SK-N-SH treated with all-trans-retinoic acid at 6 μM for 48 hours (cell line): ENCODE results near the gene LPP.

Source experiments
- ATAC-seq: fragments of 200-7000 bp; cut with Tn5 transposase; 3 replicates; pipeline ENCODE4 v1.9.1; 2020; ENCODE audit warnings: mild to moderate bottlenecking, moderate library complexity
- ARNTL ChIP-seq: fragments of 450-650 bp; formaldehyde crosslinking; IDR thresholded peaks from 2 replicates; pipeline ENCODE4 v1.5.0; 2020; ENCODE audit warnings: low read depth, mild to moderate bottlenecking, moderate library complexity, borderline replicate concordance
- BACH2 ChIP-seq: fragments of 250-450 bp; sonication (Bioruptor Pico); IDR thresholded peaks from 2 replicates; pipeline ENCODE4 v1.9.0; 2021; ENCODE audit warnings: mild to moderate bottlenecking, borderline replicate concordance
- CREB5 ChIP-seq: fragments of 250-450 bp; sonication (Bioruptor Pico); IDR thresholded peaks from 2 replicates; pipeline ENCODE4 v1.5.1; 2020; ENCODE audit warnings: low read depth, mild to moderate bottlenecking, moderate library complexity
- CSDC2 ChIP-seq: fragments of 250-450 bp; sonication (Bioruptor Pico); IDR thresholded peaks from 2 replicates; pipeline ENCODE4 v1.5.0; 2020; ENCODE audit warnings: mild to moderate bottlenecking, moderate library complexity
- ESRRG ChIP-seq: fragments of 250-450 bp; sonication (Bioruptor Pico); IDR thresholded peaks from 2 replicates; pipeline ENCODE4 v1.6.1; 2021; ENCODE audit warnings: mild to moderate bottlenecking
- GLIS3 ChIP-seq: fragments of 250-450 bp; sonication (Bioruptor Pico); IDR thresholded peaks from 2 replicates; pipeline ENCODE4 v1.5.0; 2020; ENCODE audit warnings: mild to moderate bottlenecking, moderate library complexity
- ISL1 ChIP-seq: fragments of 250-450 bp; sonication (Bioruptor Pico); IDR thresholded peaks from 2 replicates; pipeline ENCODE4 v2.1.2; 2022; ENCODE audit warnings: mild to moderate bottlenecking, moderate library complexity
- OSR1 ChIP-seq: fragments of 250-450 bp; sonication (Bioruptor Pico); IDR thresholded peaks from 2 replicates; pipeline ENCODE4 v1.8.0; 2022; ENCODE audit warnings: moderate library complexity, mild to moderate bottlenecking, inconsistent platforms
- POU6F1 ChIP-seq: fragments of 250-450 bp; sonication (Bioruptor Pico); IDR thresholded peaks from 2 replicates; pipeline ENCODE4 v1.8.0; 2021; ENCODE audit warnings: low read depth, mild to moderate bottlenecking, moderate library complexity, borderline replicate concordance
- PPARA ChIP-seq: fragments of 250-450 bp; sonication (Bioruptor Pico); IDR thresholded peaks from 2 replicates; pipeline ENCODE4 v1.5.0; 2020; ENCODE audit warnings: mild to moderate bottlenecking, borderline replicate concordance
- RARB ChIP-seq: fragments of 250-450 bp; sonication (Bioruptor Pico); IDR thresholded peaks from 2 replicates; pipeline ENCODE4 v1.8.0; 2021; ENCODE audit warnings: mild to moderate bottlenecking, moderate library complexity
- SNAI2 ChIP-seq: fragments of 250-450 bp; sonication (Bioruptor Pico); IDR thresholded peaks from 2 replicates; pipeline ENCODE4 v1.5.0; 2020; ENCODE audit warnings: mild to moderate bottlenecking, moderate library complexity
- TCF4 ChIP-seq: fragments of 250-450 bp; sonication (Bioruptor Pico); IDR thresholded peaks from 2 replicates; pipeline ENCODE4 v1.8.0; 2021; ENCODE audit warnings: mild to moderate bottlenecking, moderate library complexity, borderline replicate concordance
- ZC3H10 ChIP-seq: fragments of 250-450 bp; sonication (Bioruptor Pico); IDR thresholded peaks from 2 replicates; pipeline ENCODE4 v1.5.1; 2021; ENCODE audit warnings: mild to moderate bottlenecking, moderate library complexity
- ZFP3 ChIP-seq: fragments of 250-450 bp; sonication (Bioruptor Pico); IDR thresholded peaks from 2 replicates; pipeline ENCODE4 v1.5.0; 2020; ENCODE audit warnings: mild to moderate bottlenecking, moderate library complexity
- ZFP30 ChIP-seq: fragments of 450-650 bp; formaldehyde crosslinking; IDR thresholded peaks from 2 replicates; pipeline ENCODE4 v1.5.0; 2022; ENCODE audit warnings: mild to moderate bottlenecking, moderate library complexity
- ZNF565 ChIP-seq: fragments of 450-650 bp; formaldehyde crosslinking; conservative IDR thresholded peaks from 2 replicates; pipeline ENCODE4 v1.5.0; 2020; ENCODE audit warnings: low read depth, mild to moderate bottlenecking, moderate library complexity
- ZNF70 ChIP-seq: fragments of 450-650 bp; formaldehyde crosslinking; IDR thresholded peaks from 2 replicates; pipeline ENCODE4 v1.5.0; 2020; ENCODE audit warnings: mild to moderate bottlenecking, moderate library complexity
- TF ChIP-seq, protein P1 (sequence below): fragments of 250-450 bp; sonication (Bioruptor Pico); IDR thresholded peaks from 2 replicates; pipeline ENCODE4 v1.8.0; 2020; ENCODE audit warnings: mild to moderate bottlenecking, moderate library complexity, borderline replicate concordance
- TF ChIP-seq, protein P2 (sequence below): fragments of 250-450 bp; sonication (Bioruptor Pico); IDR thresholded peaks from 2 replicates; pipeline ENCODE4 v1.5.1; 2021; ENCODE audit warnings: mild to moderate bottlenecking, moderate library complexity

Gene LPP

DNA sequence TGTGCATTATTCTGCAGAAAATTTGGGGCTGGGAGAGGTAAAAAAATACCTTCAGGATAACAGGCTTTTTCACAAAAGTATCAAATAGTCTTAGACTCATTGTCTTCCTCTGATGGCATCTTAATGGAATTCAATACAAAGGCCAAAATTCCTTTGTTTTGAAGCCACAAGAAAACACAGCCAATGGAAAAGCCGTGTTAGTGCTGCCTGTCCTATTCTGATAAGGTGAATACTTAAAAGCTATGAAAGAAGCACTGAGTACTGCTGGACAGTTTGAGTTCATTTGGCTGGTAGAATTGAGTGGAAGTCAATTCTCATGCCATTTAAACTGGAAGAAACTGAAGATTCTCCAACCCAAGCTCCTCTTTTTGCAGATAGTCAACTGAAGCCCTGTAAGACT, 622.5 kb downstream of the LPP start:
- TF ChIP-seq ISL1 = no peak; the same call in 1 of the 2 replicates
- no peak for TF ChIP-seq PPARA
- no peak for TF ChIP-seq CSDC2 (CRISPR knock-in tag)
- no peak for TF ChIP-seq SNAI2 (CRISPR knock-in tag)
- TF ChIP-seq CREB5 (CRISPR knock-in tag) = no peak
- TF ChIP-seq ZFP3 (CRISPR knock-in tag) = no peak
- no peak for TF ChIP-seq BACH2 (CRISPR knock-in tag)
- TF ChIP-seq, protein P1, sequence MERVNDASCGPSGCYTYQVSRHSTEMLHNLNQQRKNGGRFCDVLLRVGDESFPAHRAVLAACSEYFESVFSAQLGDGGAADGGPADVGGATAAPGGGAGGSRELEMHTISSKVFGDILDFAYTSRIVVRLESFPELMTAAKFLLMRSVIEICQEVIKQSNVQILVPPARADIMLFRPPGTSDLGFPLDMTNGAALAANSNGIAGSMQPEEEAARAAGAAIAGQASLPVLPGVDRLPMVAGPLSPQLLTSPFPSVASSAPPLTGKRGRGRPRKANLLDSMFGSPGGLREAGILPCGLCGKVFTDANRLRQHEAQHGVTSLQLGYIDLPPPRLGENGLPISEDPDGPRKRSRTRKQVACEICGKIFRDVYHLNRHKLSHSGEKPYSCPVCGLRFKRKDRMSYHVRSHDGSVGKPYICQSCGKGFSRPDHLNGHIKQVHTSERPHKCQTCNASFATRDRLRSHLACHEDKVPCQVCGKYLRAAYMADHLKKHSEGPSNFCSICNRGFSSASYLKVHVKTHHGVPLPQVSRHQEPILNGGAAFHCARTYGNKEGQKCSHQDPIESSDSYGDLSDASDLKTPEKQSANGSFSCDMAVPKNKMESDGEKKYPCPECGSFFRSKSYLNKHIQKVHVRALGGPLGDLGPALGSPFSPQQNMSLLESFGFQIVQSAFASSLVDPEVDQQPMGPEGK (CRISPR knock-in tag) = no peak
- no peak for TF ChIP-seq ARNTL (CRISPR knock-in tag)
- no peak for TF ChIP-seq ESRRG (CRISPR knock-in tag)
- TF ChIP-seq, all 23 proteins: peak for 0
- peak; percentile 80 for ATAC-seq

DNA sequence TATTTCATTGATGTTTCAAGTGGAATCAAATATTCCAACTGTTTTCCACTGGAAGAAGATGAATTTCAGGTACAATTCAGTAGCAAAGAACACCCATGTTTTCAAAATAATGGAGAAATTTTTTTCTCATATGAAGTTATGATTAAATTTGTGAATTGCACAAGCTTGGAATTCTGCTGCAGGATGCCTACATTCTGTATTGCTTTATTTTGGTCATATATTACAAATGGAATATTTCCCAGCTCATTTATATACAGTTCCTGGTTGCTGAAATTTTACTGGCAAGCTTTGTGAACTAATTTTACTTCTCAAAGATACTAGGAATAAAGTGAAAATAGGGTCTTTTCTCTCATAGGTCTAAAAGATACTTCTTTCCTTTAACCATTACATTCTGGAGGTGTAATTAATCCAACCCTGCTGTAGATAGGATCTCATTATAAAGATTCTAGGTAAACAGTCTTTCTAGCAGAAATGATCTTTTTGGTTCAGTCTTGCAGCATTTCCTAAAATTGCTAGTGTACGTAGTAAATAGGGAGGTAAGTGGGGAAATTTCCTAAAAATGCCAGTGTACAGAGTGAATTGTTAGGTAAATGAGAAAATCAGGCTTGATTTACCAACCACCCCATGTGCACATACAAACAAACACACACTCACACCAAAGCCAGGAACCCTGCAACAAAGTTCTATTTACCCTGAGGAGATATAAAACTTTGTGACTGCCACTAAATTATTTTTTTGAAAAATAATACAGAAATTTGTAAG, 624.3 kb downstream of the LPP start:
- no peak for ATAC-seq
- TF ChIP-seq GLIS3 (no peak), ZFP30 (CRISPR knock-in tag) (no peak), ZFP3 (CRISPR knock-in tag) (no peak), ISL1 (no peak), RARB (CRISPR knock-in tag) (no peak)
- TF ChIP-seq, all 23 proteins: peak for 0

DNA sequence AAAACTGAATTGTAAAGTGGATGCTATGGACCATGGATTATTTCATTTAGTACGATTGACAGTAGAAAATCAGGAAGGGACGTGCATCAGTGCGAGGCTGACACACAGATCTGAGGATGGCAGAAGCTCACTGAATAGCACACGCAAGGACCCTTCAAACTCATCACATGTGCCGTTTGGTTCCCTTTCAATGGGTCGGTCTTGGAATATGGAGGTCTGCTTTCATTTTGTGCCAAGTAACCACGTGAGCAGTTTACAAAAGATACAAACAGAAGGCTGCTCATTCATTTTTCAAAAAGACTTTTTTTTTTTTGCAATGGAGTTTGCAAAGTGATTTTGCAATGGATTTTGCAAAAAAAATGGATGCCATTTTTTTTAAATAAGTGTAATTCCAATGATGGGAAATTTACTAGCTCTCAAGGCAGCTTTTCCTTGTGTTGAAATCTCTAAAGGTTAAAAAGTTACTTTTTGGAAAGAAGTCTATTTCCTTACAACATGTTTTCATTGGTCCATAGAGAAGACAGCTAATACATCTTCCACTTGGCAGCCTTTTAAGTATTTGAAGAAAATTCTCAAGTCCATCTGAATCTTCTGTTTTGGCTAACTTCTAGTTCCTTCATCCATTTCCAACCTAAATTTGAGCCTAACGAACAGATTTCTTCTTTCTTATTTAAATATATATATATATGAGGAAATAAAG, 625.5 kb downstream of the LPP start:
- TF ChIP-seq OSR1 (CRISPR knock-in tag) (no peak), ZC3H10 (CRISPR knock-in tag) (no peak), ARNTL (CRISPR knock-in tag) (no peak), RARB (CRISPR knock-in tag) (no peak), ZNF565 (CRISPR knock-in tag) (no peak), ISL1 (no peak), PPARA (no peak), ZNF70 (CRISPR knock-in tag) (no peak), POU6F1 (CRISPR knock-in tag) (no peak), CREB5 (CRISPR knock-in tag) (no peak), TCF4 (CRISPR knock-in tag) (no peak), SNAI2 (CRISPR knock-in tag) (no peak)
- TF ChIP-seq, protein P1 (CRISPR knock-in tag) = no peak
- TF ChIP-seq, protein P2, sequence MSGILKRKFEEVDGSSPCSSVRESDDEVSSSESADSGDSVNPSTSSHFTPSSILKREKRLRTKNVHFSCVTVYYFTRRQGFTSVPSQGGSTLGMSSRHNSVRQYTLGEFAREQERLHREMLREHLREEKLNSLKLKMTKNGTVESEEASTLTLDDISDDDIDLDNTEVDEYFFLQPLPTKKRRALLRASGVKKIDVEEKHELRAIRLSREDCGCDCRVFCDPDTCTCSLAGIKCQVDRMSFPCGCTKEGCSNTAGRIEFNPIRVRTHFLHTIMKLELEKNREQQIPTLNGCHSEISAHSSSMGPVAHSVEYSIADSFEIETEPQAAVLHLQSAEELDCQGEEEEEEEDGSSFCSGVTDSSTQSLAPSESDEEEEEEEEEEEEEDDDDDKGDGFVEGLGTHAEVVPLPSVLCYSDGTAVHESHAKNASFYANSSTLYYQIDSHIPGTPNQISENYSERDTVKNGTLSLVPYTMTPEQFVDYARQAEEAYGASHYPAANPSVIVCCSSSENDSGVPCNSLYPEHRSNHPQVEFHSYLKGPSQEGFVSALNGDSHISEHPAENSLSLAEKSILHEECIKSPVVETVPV (CRISPR knock-in tag) = no peak
- ATAC-seq = no peak
